GM12875 (cell line): ENCODE measurements around the gene SHQ1.

Experiments
- H3K4me3 ChIP-seq: one replicate; pipeline ENCODE4 v1.5.1; 2011; ENCODE audit warnings: low read depth, low read length, control low read depth
- CTCF ChIP-seq: IDR thresholded peaks from 2 replicates; pipeline ENCODE4 v1.5.1; 2011; ENCODE audit warnings: low read depth, mild to moderate bottlenecking, control low read depth, inconsistent platforms, low read length, moderate library complexity, borderline replicate concordance; ENCODE audit not compliant: insufficient read depth

SHQ1 gene

GRCh38 chr3:72784226-72784625 is 64.0 kb downstream of the SHQ1 start:
- TF ChIP-seq CTCF, result no peak
- H3K4me3 ChIP-seq, result no peak overlapping the region

- no peak overlapping the region for H3K4me3 ChIP-seq
- TF ChIP-seq CTCF, result no peak
Observed at GRCh38 chr3:72782521-72782920, 65.7 kb downstream of the SHQ1 start.

GRCh38 chr3:72769758-72770540 is 78.3 kb downstream of the SHQ1 start:
- H3K4me3 ChIP-seq, result no peak overlapping the region
- no peak for TF ChIP-seq CTCF

- H3K4me3 ChIP-seq, result no peak overlapping the region
- no peak for TF ChIP-seq CTCF
Observed at GRCh38 chr3:72768936-72769335, 79.3 kb downstream of the SHQ1 start.

GRCh38 chr3:72768481-72768880 is 79.8 kb downstream of the SHQ1 start:
- no peak overlapping the region for H3K4me3 ChIP-seq

GRCh38 chr3:72768006-72768441 is 80.2 kb downstream of the SHQ1 start:
- H3K4me3 ChIP-seq, result no peak overlapping the region
- no peak for TF ChIP-seq CTCF

More at GRCh38 chr3:72768481-72768880, 79.8 kb downstream of the SHQ1 start:
- TF ChIP-seq CTCF, result no peak

- no peak for TF ChIP-seq CTCF
- no peak overlapping the region for H3K4me3 ChIP-seq
Observed at GRCh38 chr3:72766866-72767265, 81.4 kb downstream of the SHQ1 start.
